Cardiac fibroblast (primary cell): Measurements from ENCODE around the gene TMEM131.

Source experiments
- DNase-seq, 2 donors: peaks; one replicate each; pipeline versions ENCODE4 v3.0.0 to v3.0.0-alpha.2; 2010; ENCODE audit warnings: low read depth in 2 of 2
- H3K4me3 ChIP-seq, 2 donors: replicated peaks in 1 of 2; 1 replicate in 1 of 2; 2 replicates in 1 of 2; pipeline ENCODE4 v1.5.1; 2011; ENCODE audit warnings: low read depth in 2 of 2, low read length in 2 of 2, mild to moderate bottlenecking in 2 of 2, moderate library complexity in 1 of 2
- TF ChIP-seq, protein P1 (sequence below): IDR thresholded peaks from one replicate; pipeline ENCODE4 v1.5.1; 2011; ENCODE audit warnings: low read depth, mild to moderate bottlenecking, low read length, inconsistent platforms

TMEM131 gene

GRCh38 chr2:97706708-97707345 lies 288.9 kb downstream of the TMEM131 start:
- TF ChIP-seq, protein P1, sequence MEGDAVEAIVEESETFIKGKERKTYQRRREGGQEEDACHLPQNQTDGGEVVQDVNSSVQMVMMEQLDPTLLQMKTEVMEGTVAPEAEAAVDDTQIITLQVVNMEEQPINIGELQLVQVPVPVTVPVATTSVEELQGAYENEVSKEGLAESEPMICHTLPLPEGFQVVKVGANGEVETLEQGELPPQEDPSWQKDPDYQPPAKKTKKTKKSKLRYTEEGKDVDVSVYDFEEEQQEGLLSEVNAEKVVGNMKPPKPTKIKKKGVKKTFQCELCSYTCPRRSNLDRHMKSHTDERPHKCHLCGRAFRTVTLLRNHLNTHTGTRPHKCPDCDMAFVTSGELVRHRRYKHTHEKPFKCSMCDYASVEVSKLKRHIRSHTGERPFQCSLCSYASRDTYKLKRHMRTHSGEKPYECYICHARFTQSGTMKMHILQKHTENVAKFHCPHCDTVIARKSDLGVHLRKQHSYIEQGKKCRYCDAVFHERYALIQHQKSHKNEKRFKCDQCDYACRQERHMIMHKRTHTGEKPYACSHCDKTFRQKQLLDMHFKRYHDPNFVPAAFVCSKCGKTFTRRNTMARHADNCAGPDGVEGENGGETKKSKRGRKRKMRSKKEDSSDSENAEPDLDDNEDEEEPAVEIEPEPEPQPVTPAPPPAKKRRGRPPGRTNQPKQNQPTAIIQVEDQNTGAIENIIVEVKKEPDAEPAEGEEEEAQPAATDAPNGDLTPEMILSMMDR: no peak
- no peak overlapping the region for H3K4me3 ChIP-seq
- no peak for DNase-seq
